IPS DF 4.7 (cell line): ENCODE results near the gene RPL41.
A peak's percentile ranks its signal among the peaks of the same experiment; 100 is the strongest.

Experiments used
- DNase-seq: peaks from one replicate; pipeline ENCODE4 v3.0.0-alpha.2; 2013; ENCODE audit warnings: low spot score; ENCODE audit errors: extremely low read depth

Gene RPL41

GRCh38 chr12:56127888-56128669, 11.6 kb downstream of the RPL41 start, which contains the start of gene ESYT1:
Gene ESYT1 (plus strand): TSS chr12:56128267. CDS start chr12:56128320, 53 bp downstream.
- DNase-seq, result peak; percentile 100

GRCh38 chr12:56128670-56129205, 12.3 kb downstream of the RPL41 start:
- DNase-seq, result no peak

- DNase-seq, result no peak
These were observed 12.9 kb downstream of the RPL41 start for GRCh38 chr12:56129206-56129941.

- DNase-seq, result no peak
These were observed 13.6 kb downstream of the RPL41 start for GRCh38 chr12:56129942-56130495.

GRCh38 chr12:56130876-56131275, 14.4 kb downstream of the RPL41 start:
- no peak for DNase-seq

- no peak for DNase-seq
These were observed 18.5 kb downstream of the RPL41 start for GRCh38 chr12:56134897-56135296.

- no peak for DNase-seq
These were observed 21.6 kb downstream of the RPL41 start for GRCh38 chr12:56137853-56138571.

- DNase-seq, result no peak
These were observed 25.7 kb downstream of the RPL41 start for GRCh38 chr12:56141946-56142784.

GRCh38 chr12:56143217-56143616, 26.8 kb downstream of the RPL41 start:
- no peak for DNase-seq

- DNase-seq, result no peak
These were observed 27.4 kb downstream of the RPL41 start for GRCh38 chr12:56143870-56144269.

- DNase-seq, result no peak
These were observed 28.8 kb downstream of the RPL41 start for GRCh38 chr12:56145217-56145616.

GRCh38 chr12:56146492-56147460, 30.3 kb downstream of the RPL41 start:
- no peak for DNase-seq

- no peak for DNase-seq
These were observed 34.1 kb downstream of the RPL41 start for GRCh38 chr12:56150563-56150962.

- no peak for DNase-seq
These were observed 35.3 kb downstream of the RPL41 start for GRCh38 chr12:56151672-56152131.

- no peak for DNase-seq
These were observed 35.8 kb downstream of the RPL41 start, which contains the start of gene MYL6B for GRCh38 chr12:56152132-56152755. Gene MYL6B (plus strand): TSS chr12:56152587. CDS start chr12:56153919, 1,332 bp downstream.

GRCh38 chr12:56152756-56153677, 36.6 kb downstream of the RPL41 start:
- DNase-seq, result no peak

- DNase-seq, result no peak
These were observed 37.2 kb downstream of the RPL41 start for GRCh38 chr12:56153678-56154065.
